Endodermal cell (in vitro differentiated cells): ENCODE results near the gene MCTP1. TPM values are rescaled to one million over a fixed set of nuclear protein-coding genes. Genes with fewer than 3 reads are reported as not detected.

Experiments used
- DNase-seq: peaks from one replicate; pipeline ENCODE4 v3.0.0-alpha.2; 2017
- H3K27ac ChIP-seq: 2 replicates; pipeline ENCODE4 v1.5.1; 2013; ENCODE audit warnings: mild to moderate bottlenecking, low read depth, low read length, moderate library complexity
- H3K27me3 ChIP-seq: 2 replicates; pipeline ENCODE4 v1.6.1; 2013; ENCODE audit warnings: mild to moderate bottlenecking, low read length, moderate library complexity; ENCODE audit not compliant: insufficient read depth, control insufficient read depth, poor library complexity, severe bottlenecking
- H3K36me3 ChIP-seq: 2 replicates; pipeline ENCODE4 v1.7.0; 2013; ENCODE audit warnings: mild to moderate bottlenecking, low read length, moderate library complexity; ENCODE audit not compliant: control insufficient read depth, insufficient read depth
- H3K4me1 ChIP-seq: one replicate; pipeline ENCODE4 v1.7.0; 2013; ENCODE audit warnings: low read length; ENCODE audit not compliant: control insufficient read depth, insufficient read depth
- H3K4me3 ChIP-seq: 2 replicates; pipeline ENCODE4 v1.5.1; 2013; ENCODE audit warnings: mild to moderate bottlenecking, low read length, moderate library complexity
- H3K9ac ChIP-seq: 2 replicates; pipeline ENCODE4 v1.6.1; 2013; ENCODE audit warnings: mild to moderate bottlenecking, low read length, moderate library complexity; ENCODE audit not compliant: poor library complexity, severe bottlenecking; ENCODE audit errors: extremely low read depth
- H3K9me3 ChIP-seq: 2 replicates; pipeline ENCODE4 v1.6.1; 2013; ENCODE audit warnings: mild to moderate bottlenecking, low read length, moderate library complexity; ENCODE audit not compliant: control insufficient read depth
- H3K27ac Mint-ChIP-seq: 2 replicates; pipeline ENCODE4 v1.8.0; 2020; ENCODE audit warnings: mixed read lengths
- H3K27me3 Mint-ChIP-seq: 2 replicates; pipeline ENCODE4 v1.8.0; 2021; ENCODE audit warnings: mild to moderate bottlenecking, mixed read lengths; ENCODE audit not compliant: insufficient read depth
- H3K36me3 Mint-ChIP-seq: 2 replicates; pipeline ENCODE4 v1.8.0; 2020; ENCODE audit warnings: low read depth, mixed read lengths
- H3K4me1 Mint-ChIP-seq: 2 replicates; pipeline ENCODE4 v1.8.0; 2020; ENCODE audit warnings: mixed read lengths
- H3K4me3 Mint-ChIP-seq: 2 replicates; pipeline ENCODE4 v1.8.0; 2020; ENCODE audit warnings: mild to moderate bottlenecking, moderate library complexity, mixed read lengths
- H3K9me3 Mint-ChIP-seq: 2 replicates; pipeline ENCODE4 v1.8.0; 2020; ENCODE audit warnings: mild to moderate bottlenecking, mixed read lengths
- WGBS, 2 experiments: methylation state at CpG; one replicate each; pipeline versions ENCODE4 v1.1.5 to v1.1.7; 2013; ENCODE audit warnings: missing lambda C conversion rate in 2 of 2, mixed read lengths in 1 of 2; ENCODE audit not compliant: insufficient coverage in 1 of 2, insufficient read length in 1 of 2; 5-methylcytosine and 5-hydroxymethylcytosine counted together
- total RNA-seq, 2 donors: library from RNA; stranded (reverse); fragmentation: NEBNext Ultra II Directional in 1 of 2; extraction: Animal tissue kit (Norgen Biotek cat#: 25700) in 1 of 2; gene quantifications; 2 replicates in 1 of 2; 3 replicates in 1 of 2; pipeline ENCODE4 v1.2.1, GENCODE V29; 2021
- TF ChIP-seq, protein P1 (sequence below): fragments of 200-600 bp; sonication (generic); conservative IDR thresholded peaks from 2 replicates; pipeline ENCODE4 v1.5.0; 2021; ENCODE audit warnings: antibody characterized with exemption, mild to moderate bottlenecking

The MCTP1 gene
- total RNA-seq, 2 donors from 2014 or later, result 0.71 to 3.7 TPM

GRCh38 chr5:95235439-95235982 lies 49.4 kb downstream of the MCTP1 start:
- Histone ChIP-seq H3K27me3 (no peaks in the 10 kb centered on the region), H3K27ac (no peak overlapping the region), H3K9ac (no peak overlapping the region), H3K36me3 (no peaks in the 10 kb centered on the region), H3K4me3 (no peak overlapping the region), H3K9me3 (no peaks in the 10 kb centered on the region), H3K4me1 (no peaks in the 10 kb centered on the region)
- H3K27me3 Mint-ChIP-seq, result no peaks in the 10 kb centered on the region
- TF ChIP-seq, protein P1, sequence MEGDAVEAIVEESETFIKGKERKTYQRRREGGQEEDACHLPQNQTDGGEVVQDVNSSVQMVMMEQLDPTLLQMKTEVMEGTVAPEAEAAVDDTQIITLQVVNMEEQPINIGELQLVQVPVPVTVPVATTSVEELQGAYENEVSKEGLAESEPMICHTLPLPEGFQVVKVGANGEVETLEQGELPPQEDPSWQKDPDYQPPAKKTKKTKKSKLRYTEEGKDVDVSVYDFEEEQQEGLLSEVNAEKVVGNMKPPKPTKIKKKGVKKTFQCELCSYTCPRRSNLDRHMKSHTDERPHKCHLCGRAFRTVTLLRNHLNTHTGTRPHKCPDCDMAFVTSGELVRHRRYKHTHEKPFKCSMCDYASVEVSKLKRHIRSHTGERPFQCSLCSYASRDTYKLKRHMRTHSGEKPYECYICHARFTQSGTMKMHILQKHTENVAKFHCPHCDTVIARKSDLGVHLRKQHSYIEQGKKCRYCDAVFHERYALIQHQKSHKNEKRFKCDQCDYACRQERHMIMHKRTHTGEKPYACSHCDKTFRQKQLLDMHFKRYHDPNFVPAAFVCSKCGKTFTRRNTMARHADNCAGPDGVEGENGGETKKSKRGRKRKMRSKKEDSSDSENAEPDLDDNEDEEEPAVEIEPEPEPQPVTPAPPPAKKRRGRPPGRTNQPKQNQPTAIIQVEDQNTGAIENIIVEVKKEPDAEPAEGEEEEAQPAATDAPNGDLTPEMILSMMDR, result no peak
- no peak for DNase-seq
- H3K4me3 Mint-ChIP-seq, result no peak overlapping the region
- no peak overlapping the region for H3K27ac Mint-ChIP-seq
- H3K36me3 Mint-ChIP-seq, result peaks cover 2% of the 10 kb centered on the region
- no CpG with 5 or more reads among the region's 1 CpG for WGBS, 2 experiments
- H3K9me3 Mint-ChIP-seq, result peaks cover 6% of the 10 kb centered on the region
- H3K4me1 Mint-ChIP-seq, result no peaks in the 10 kb centered on the region

DNA sequence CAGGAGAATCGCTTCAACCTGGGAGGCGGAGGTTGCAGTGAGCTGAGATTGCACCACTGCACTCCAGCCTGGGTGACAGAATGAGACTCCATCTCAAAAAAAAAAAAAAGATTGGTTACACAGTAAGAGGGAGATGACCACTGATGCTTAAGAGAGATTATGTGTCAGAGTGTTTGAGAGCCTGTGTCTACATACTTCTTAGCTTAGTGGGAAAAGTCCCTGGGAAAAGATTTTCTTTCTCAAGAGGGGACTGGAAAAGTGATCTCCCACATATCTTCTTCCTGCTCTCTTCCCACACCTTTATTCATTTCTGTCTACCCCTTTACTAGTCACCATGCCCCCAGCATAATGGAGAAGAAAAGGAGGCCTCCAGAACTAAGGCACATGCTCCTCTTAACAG lies 55.2 kb downstream of the MCTP1 start:
- 98% methylated on average over 2 of the region's 2 CpGs; no CpG with 5 or more reads in 1 of the 2 experiments for WGBS, 2 experiments
- Histone ChIP-seq H3K27me3 (no peaks in the 10 kb centered on the region), H3K4me3 (no peak overlapping the region), H3K9ac (no peak overlapping the region), H3K27ac (no peak overlapping the region), H3K9me3 (no peaks in the 10 kb centered on the region), H3K36me3 (no peaks in the 10 kb centered on the region), H3K4me1 (no peaks in the 10 kb centered on the region)
- Mint-ChIP-seq H3K36me3 (peaks cover 2% of the 10 kb centered on the region), H3K4me1 (no peaks in the 10 kb centered on the region), H3K4me3 (no peak overlapping the region), H3K27me3 (no peaks in the 10 kb centered on the region), H3K9me3 (peaks cover 6% of the 10 kb centered on the region), H3K27ac (no peak overlapping the region)
- TF ChIP-seq, protein P1, result no peak
- no peak for DNase-seq

GRCh38 chr5:95224701-95225459 lies 60.0 kb downstream of the MCTP1 start:
- no peaks in the 10 kb centered on the region for H3K27me3 Mint-ChIP-seq
- no peak overlapping the region for H3K27ac ChIP-seq
- H3K36me3 Mint-ChIP-seq, result no peaks in the 10 kb centered on the region
- H3K4me3 ChIP-seq, result no peak overlapping the region
- H3K9ac ChIP-seq, result no peak overlapping the region
- H3K4me1 ChIP-seq, result no peaks in the 10 kb centered on the region
- no peak for DNase-seq
- peaks cover 5% of the 10 kb centered on the region for H3K4me1 Mint-ChIP-seq
- H3K9me3 Mint-ChIP-seq, result no peaks in the 10 kb centered on the region
- H3K27ac Mint-ChIP-seq, result no peak overlapping the region
- H3K4me3 Mint-ChIP-seq, result no peak overlapping the region
- no peaks in the 10 kb centered on the region for H3K9me3 ChIP-seq
- no peaks in the 10 kb centered on the region for H3K27me3 ChIP-seq
- H3K36me3 ChIP-seq, result no peaks in the 10 kb centered on the region
- TF ChIP-seq, protein P1, result no peak
